ENCODE measurements around the gene VWC2L. TPM values are rescaled to one million over a fixed set of nuclear protein-coding genes. Genes with fewer than 3 reads are reported as not detected.

Gene VWC2L
- total and polyA plus RNA-seq, 2 donors (not counting 3 experiments of a cell fraction or from before 2014, with no cell fraction given) = not detected

- ChIA-PET CTCF (no interaction called here), POLR2A (no interaction called here)
- no peak overlapping the region for H3K4me2 ChIP-seq (ENCODE audit: insufficient read depth, low read length)
- dilution Hi-C loops (cut with MboI; ENCODE audit: extremely low pct_ligation_motif_present, low sequenced_read_pairs) = no loop called here
- H3K4me1 ChIP-seq (ENCODE audit: control insufficient read depth, extremely low read depth, insufficient read depth, low read length) = no peaks in the 10 kb centered on the region
- intact Hi-C loops (cut with micrococcal nuclease) = no loop called here
- BruUV-seq (replicated peaks) = no TSS peak
- H3K9me3 ChIP-seq (replicated peaks; ENCODE audit: control insufficient read depth, insufficient read depth, low read length) = no peaks in the 10 kb centered on the region
- H3K27ac ChIP-seq (ENCODE audit: insufficient read depth, low read depth, low read length) = no peak overlapping the region
- no peaks in the 10 kb centered on the region for H3K27me3 ChIP-seq (ENCODE audit: control insufficient read depth in 2 of 2, insufficient read depth in 2 of 2, low read length in 2 of 2)
- no peak overlapping the region for H3K9ac ChIP-seq (replicated peaks; ENCODE audit: extremely low read depth, insufficient read depth, low read length)
- TF ChIP-seq MYC (IDR thresholded peaks at IDR 0.05; ENCODE audit: low read depth, low read length) (no peak), POLR2A (IDR thresholded peaks at IDR 0.05; ENCODE audit: low read depth, low read length) (no peak), MAX (IDR thresholded peaks at IDR 0.05; ENCODE audit: insufficient read depth, insufficient read length) (no peak), GATA2 (IDR thresholded peaks at IDR 0.05; ENCODE audit: insufficient read depth, insufficient read length, low read depth, low read length) (no peak), POLR2AphosphoS5 (IDR thresholded peaks at IDR 0.05; ENCODE audit: insufficient read depth, low read depth, low read length) (no peak), JUN (IDR thresholded peaks at IDR 0.05; ENCODE audit: borderline replicate concordance, insufficient read depth, insufficient read length, low read depth) (no peak), CTCF (IDR thresholded peaks at IDR 0.05; ENCODE audit: extremely low read depth in 1 of 2, insufficient read depth in 1 of 2, low read depth in 1 of 2, low read length in 2 of 2) (no peak), FOS (IDR thresholded peaks at IDR 0.05; ENCODE audit: borderline replicate concordance, insufficient read depth, low read length) (no peak), EZH2 (IDR thresholded peaks at IDR 0.05; ENCODE audit: borderline replicate concordance, low read depth, low read length, severe bottlenecking) (no peak)
- H4K20me1 ChIP-seq (replicated peaks; ENCODE audit: control insufficient read depth, extremely low read depth, insufficient read depth, low read length) = no peaks in the 10 kb centered on the region
- H2AFZ ChIP-seq (ENCODE audit: low read depth, low read length) = no peak overlapping the region
- DNase-seq (ENCODE audit: low read depth, low spot score) (no peak), FAIRE-seq (no peak)
- H3K36me3 ChIP-seq (ENCODE audit: control insufficient read depth in 2 of 2, extremely low read depth in 1 of 2, insufficient read depth in 2 of 2, low read length in 2 of 2) = no peaks in the 10 kb centered on the region
- no peaks in the 10 kb centered on the region for H3K79me2 ChIP-seq (ENCODE audit: control insufficient read depth, insufficient read depth, low read length)
- no peak overlapping the region for H3K4me3 ChIP-seq (replicated peaks in 1 of 3; ENCODE audit: insufficient read depth in 1 of 3, low read depth in 1 of 3, low read length in 3 of 3)
- H3K9me1 ChIP-seq (replicated peaks; ENCODE audit: control insufficient read depth, extremely low read depth, insufficient read depth, low read length) = no peaks in the 10 kb centered on the region
Observed at GRCh38 chr2:214536625-214537024, 125.8 kb downstream of the VWC2L start.
